Prostate gland (tissue), 2 donors: ENCODE measurements around the gene MMP15.

ENCODE experiments used
- POLR2A ChIP-seq: fragments of 450-650 bp; IDR thresholded peaks from one replicate; pipeline ENCODE4 v1.6.1; 2016; ENCODE audit warnings: antibody characterized with exemption, mild to moderate bottlenecking
- POLR2AphosphoS5 ChIP-seq: sonication (generic); formaldehyde crosslinking; IDR thresholded peaks from one replicate; pipeline ENCODE4 v1.6.1; 2017; ENCODE audit warnings: antibody characterized with exemption
- TF ChIP-seq, protein P1 (sequence below), 4 experiments: fragments of 200-600 bp in 2 of 4; fragments of 450-650 bp in 2 of 4; sonication (generic) in 2 of 4; IDR thresholded peaks; 1 replicate in 3 of 4; 2 replicates in 1 of 4; pipeline ENCODE4 v1.5.1; 2016 to 2019; ENCODE audit warnings: antibody characterized with exemption in 4 of 4, mild to moderate bottlenecking in 2 of 4, moderate library complexity in 2 of 4

DNA sequence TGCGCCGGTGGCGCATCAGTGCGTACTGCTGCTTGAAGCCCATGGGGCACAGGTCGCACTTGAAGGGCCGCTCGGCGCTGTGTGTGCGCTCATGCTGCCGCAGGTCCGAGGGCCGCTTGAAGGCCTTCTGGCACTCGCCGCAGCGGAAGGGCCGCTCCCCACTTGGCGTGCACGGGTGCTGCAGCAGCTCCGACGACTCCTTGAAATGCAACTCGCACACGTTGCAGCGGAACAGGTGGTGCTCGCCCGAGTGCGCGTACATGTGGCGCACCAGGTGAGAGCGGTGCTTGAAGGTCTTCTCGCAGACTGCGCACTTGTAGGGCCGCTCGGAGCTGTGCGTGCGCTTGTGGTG lies 28.4 kb upstream of the MMP15 start:
- TF ChIP-seq POLR2AphosphoS5 (no peak), POLR2A (no peak)
- TF ChIP-seq, protein P1, sequence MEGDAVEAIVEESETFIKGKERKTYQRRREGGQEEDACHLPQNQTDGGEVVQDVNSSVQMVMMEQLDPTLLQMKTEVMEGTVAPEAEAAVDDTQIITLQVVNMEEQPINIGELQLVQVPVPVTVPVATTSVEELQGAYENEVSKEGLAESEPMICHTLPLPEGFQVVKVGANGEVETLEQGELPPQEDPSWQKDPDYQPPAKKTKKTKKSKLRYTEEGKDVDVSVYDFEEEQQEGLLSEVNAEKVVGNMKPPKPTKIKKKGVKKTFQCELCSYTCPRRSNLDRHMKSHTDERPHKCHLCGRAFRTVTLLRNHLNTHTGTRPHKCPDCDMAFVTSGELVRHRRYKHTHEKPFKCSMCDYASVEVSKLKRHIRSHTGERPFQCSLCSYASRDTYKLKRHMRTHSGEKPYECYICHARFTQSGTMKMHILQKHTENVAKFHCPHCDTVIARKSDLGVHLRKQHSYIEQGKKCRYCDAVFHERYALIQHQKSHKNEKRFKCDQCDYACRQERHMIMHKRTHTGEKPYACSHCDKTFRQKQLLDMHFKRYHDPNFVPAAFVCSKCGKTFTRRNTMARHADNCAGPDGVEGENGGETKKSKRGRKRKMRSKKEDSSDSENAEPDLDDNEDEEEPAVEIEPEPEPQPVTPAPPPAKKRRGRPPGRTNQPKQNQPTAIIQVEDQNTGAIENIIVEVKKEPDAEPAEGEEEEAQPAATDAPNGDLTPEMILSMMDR (IDR thresholded peaks at IDR 0.05), result no peak
